CD4-positive, alpha-beta T cell (primary cell): ENCODE measurements around the gene CTNNBIP1. TPM values are rescaled to one million over a fixed set of nuclear protein-coding genes. Genes with fewer than 3 reads are reported as not detected.

Source experiments
- ATAC-seq: fragments of 200-7000 bp; cut with Tn5 transposase; one replicate; pipeline ENCODE4 v1.10.0; 2022; ENCODE audit warnings: mild to moderate bottlenecking; ENCODE audit not compliant: poor library complexity
- CTCF ChIA-PET: fragments of 350-600 bp; sonication (Branson Sonifier 250); formaldehyde crosslinking; loops from one replicate; lab custom pipeline; 2021; ENCODE audit warnings: antibody characterized with exemption, inconsistent platforms; lab: Charles Lee
- POLR2A ChIA-PET: fragments of 350-600 bp; sonication (Branson Sonifier 250); formaldehyde crosslinking; loops from one replicate; lab custom pipeline; 2021; ENCODE audit warnings: antibody characterized with exemption, inconsistent platforms; lab: Charles Lee
- DNase-seq, 14 experiments: peaks; one replicate each; pipeline ENCODE4 v3.0.0-alpha.2; 2013 to 2020; ENCODE audit warnings: mixed read lengths in 2 of 14
- H3K27ac ChIP-seq, 2 donors: one replicate each; pipeline versions ENCODE4 v1.5.1 to v1.7.0; 2013; ENCODE audit warnings: low read length in 2 of 2, low read depth in 1 of 2, mild to moderate bottlenecking in 1 of 2
- H3K27me3 ChIP-seq, 2 experiments: 1 replicate in 1 of 2; 2 replicates in 1 of 2; pipeline versions ENCODE4 v1.6.1 to v1.7.0; 2013; ENCODE audit warnings: low read length in 2 of 2, control low read depth in 1 of 2, mild to moderate bottlenecking in 1 of 2, moderate library complexity in 1 of 2; ENCODE audit not compliant: insufficient read depth in 2 of 2, control insufficient read depth in 1 of 2
- H3K36me3 ChIP-seq: one replicate; pipeline ENCODE4 v1.6.1; 2013; ENCODE audit warnings: low read length, control low read depth; ENCODE audit not compliant: insufficient read depth
- H3K4me1 ChIP-seq: one replicate; pipeline ENCODE4 v1.6.1; 2013; ENCODE audit warnings: low read length, control low read depth; ENCODE audit not compliant: insufficient read depth
- H3K4me3 ChIP-seq: one replicate; pipeline ENCODE4 v1.5.1; 2013; ENCODE audit warnings: mild to moderate bottlenecking, low read length, moderate library complexity
- H3K9me3 ChIP-seq, 2 experiments: 1 replicate in 1 of 2; 2 replicates in 1 of 2; pipeline versions ENCODE4 v1.6.1 to v1.7.0; 2013; ENCODE audit warnings: low read length in 2 of 2, mild to moderate bottlenecking in 2 of 2, control low read depth in 1 of 2, moderate library complexity in 1 of 2; ENCODE audit not compliant: control insufficient read depth in 1 of 2, insufficient read depth in 1 of 2
- H3K27ac Mint-ChIP-seq: one replicate; pipeline ENCODE4 v1.8.0; 2020; ENCODE audit warnings: mixed read lengths
- H3K27me3 Mint-ChIP-seq: one replicate; pipeline ENCODE4 v1.8.0; 2021; ENCODE audit warnings: mixed read lengths
- H3K36me3 Mint-ChIP-seq: one replicate; pipeline ENCODE4 v1.8.0; 2021; ENCODE audit warnings: low read depth, mixed read lengths
- H3K4me1 Mint-ChIP-seq: one replicate; pipeline ENCODE4 v1.8.0; 2021; ENCODE audit warnings: low read depth, mixed read lengths
- H3K4me3 Mint-ChIP-seq: one replicate; pipeline ENCODE4 v1.8.0; 2020; ENCODE audit warnings: mild to moderate bottlenecking, mixed read lengths
- H3K9me3 Mint-ChIP-seq: one replicate; pipeline ENCODE4 v1.8.0; 2020; ENCODE audit warnings: mixed read lengths
- CTCF ChIP-seq: fragments of 200-600 bp; IDR thresholded peaks from one replicate; pipeline ENCODE4 v1.8.0; 2022; ENCODE audit warnings: antibody characterized with exemption, mild to moderate bottlenecking
- intact Hi-C, 2 experiments: fragments of 100-400 bp; cut with DNase I in 1 of 2; cut with micrococcal nuclease in 1 of 2; formaldehyde crosslinking; loops; one replicate each; pipeline versions ENCODE4 v1.15.1 to v1.9.0; 2023 to 2025; cut with DNase I, micrococcal nuclease
- total RNA-seq, 174 experiments: library from RNA in 2 of 174; stranded (reverse) in 2 of 174; gene quantifications; one replicate each; pipeline ENCODE4 v1.2.3 and lab custom pipeline; 2021 to 2026

Gene CTNNBIP1
- total RNA-seq, 2 experiments from 2014 or later: 6.6 to 6.8 TPM

GRCh38 chr1:9835758-9836631, 74.1 kb downstream of the CTNNBIP1 start:
- DNase-seq: no peak
- H3K4me3 Mint-ChIP-seq: no peak overlapping the region
- ChIA-PET CTCF (no interaction called here), POLR2A (no interaction called here)
- Histone ChIP-seq H3K27me3 (no peaks in the 10 kb centered on the region), H3K4me1 (no peaks in the 10 kb centered on the region), H3K36me3 (no peaks in the 10 kb centered on the region), H3K9me3 (peaks cover 0 to under 1% of the 10 kb centered on the region in 2 experiments), H3K4me3 (no peak overlapping the region), H3K27ac (no peak overlapping the region)
- no peak for TF ChIP-seq CTCF
- H3K27ac Mint-ChIP-seq: no peak overlapping the region
- H3K27me3 Mint-ChIP-seq: no peaks in the 10 kb centered on the region
- no peaks in the 10 kb centered on the region for H3K4me1 Mint-ChIP-seq
- intact Hi-C loops: no loop called here
- H3K9me3 Mint-ChIP-seq: no peaks in the 10 kb centered on the region
- ATAC-seq: no peak
- no peaks in the 10 kb centered on the region for H3K36me3 Mint-ChIP-seq

GRCh38 chr1:9835404-9835757, 74.7 kb downstream of the CTNNBIP1 start:
- Histone ChIP-seq H3K27me3 (no peaks in the 10 kb centered on the region), H3K4me3 (no peak overlapping the region), H3K4me1 (no peaks in the 10 kb centered on the region), H3K9me3 (no peaks in the 10 kb centered on the region), H3K27ac (no peak overlapping the region), H3K36me3 (no peaks in the 10 kb centered on the region)
- POLR2A ChIA-PET: no interaction called here
- H3K27ac Mint-ChIP-seq: no peak overlapping the region
- H3K36me3 Mint-ChIP-seq: no peaks in the 10 kb centered on the region
- ATAC-seq: no peak
- H3K4me3 Mint-ChIP-seq: no peak overlapping the region
- no peak for DNase-seq
- CTCF ChIA-PET: no interaction called here
- TF ChIP-seq CTCF: no peak
- H3K27me3 Mint-ChIP-seq: no peaks in the 10 kb centered on the region
- no peaks in the 10 kb centered on the region for H3K9me3 Mint-ChIP-seq
- intact Hi-C loops: no loop called here
- H3K4me1 Mint-ChIP-seq: no peaks in the 10 kb centered on the region

DNA sequence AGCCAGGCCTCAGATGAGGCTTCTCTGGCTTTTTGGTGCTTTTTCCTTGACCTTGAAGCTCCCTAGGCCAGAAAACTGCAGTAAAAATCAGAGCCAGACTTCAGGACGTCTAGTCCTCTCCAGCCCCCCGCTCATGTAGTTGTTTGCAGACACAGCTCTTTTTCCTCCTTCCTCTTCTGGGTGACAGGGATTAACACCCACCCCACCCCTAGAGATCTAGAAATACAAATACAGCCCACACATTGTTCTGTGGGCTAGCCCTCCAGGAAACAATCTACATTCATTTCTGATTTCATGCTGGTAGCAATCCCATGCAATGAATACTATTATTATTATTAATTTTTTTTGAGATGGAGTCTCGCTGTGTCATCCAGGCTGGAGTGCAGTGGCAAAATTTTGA, 76.4 kb downstream of the CTNNBIP1 start:
- no peak overlapping the region for H3K27ac Mint-ChIP-seq
- no peaks in the 10 kb centered on the region for H3K36me3 Mint-ChIP-seq
- Histone ChIP-seq H3K4me3 (no peak overlapping the region), H3K27ac (no peak overlapping the region), H3K4me1 (no peaks in the 10 kb centered on the region), H3K9me3 (no peaks in the 10 kb centered on the region), H3K36me3 (no peaks in the 10 kb centered on the region), H3K27me3 (no peaks in the 10 kb centered on the region)
- no peaks in the 10 kb centered on the region for H3K4me1 Mint-ChIP-seq
- no peaks in the 10 kb centered on the region for H3K27me3 Mint-ChIP-seq
- ChIA-PET CTCF (interaction anchor here (0.6 kb wide), 1 partner anchor 21 kb away, joined by 3 read pairs; no protein-coding TSS in a partner anchor), POLR2A (no interaction called here)
- H3K4me3 Mint-ChIP-seq: no peak overlapping the region
- DNase-seq (no peak), ATAC-seq (no peak)
- intact Hi-C loops: no loop called here
- no peak for TF ChIP-seq CTCF
- H3K9me3 Mint-ChIP-seq: no peaks in the 10 kb centered on the region
